Kidney tubule cell (primary cell): ENCODE measurements around the gene SCARF2.

ENCODE experiments used
- DNase-seq: peaks from one replicate; pipeline ENCODE4 v3.0.0-alpha.2; 2018; ENCODE audit warnings: low spot score

Gene SCARF2

GRCh38 chr22:20439556-20439927 lies 1.9 kb upstream of the SCARF2 start:
- DNase-seq, result no peak

GRCh38 chr22:20438678-20439492 lies 1.3 kb upstream of the SCARF2 start:
- no peak for DNase-seq

- DNase-seq, result no peak
Observed at GRCh38 chr22:20438427-20438677, 727 bp upstream of the SCARF2 start.

- DNase-seq, result peak; percentile 9
Observed at GRCh38 chr22:20436768-20437612, 635 bp downstream of the SCARF2 start.

- no peak for DNase-seq
Observed at GRCh38 chr22:20436307-20436767, 1.3 kb downstream of the SCARF2 start.

GRCh38 chr22:20435436-20436306 lies 2.0 kb downstream of the SCARF2 start:
- DNase-seq, result no peak

GRCh38 chr22:20434773-20435172 lies 2.9 kb downstream of the SCARF2 start:
- no peak for DNase-seq

GRCh38 chr22:20434264-20434751 lies 3.3 kb downstream of the SCARF2 start:
- DNase-seq, result no peak

- no peak for DNase-seq
Observed at GRCh38 chr22:20433686-20434241, 3.9 kb downstream of the SCARF2 start.

- no peak for DNase-seq
Observed at GRCh38 chr22:20433191-20433590, 4.4 kb downstream of the SCARF2 start.

- no peak for DNase-seq
Observed at GRCh38 chr22:20432244-20432686, 5.4 kb downstream of the SCARF2 start.

- no peak for DNase-seq
Observed at GRCh38 chr22:20431511-20432192, 6.0 kb downstream of the SCARF2 start.

- peak; percentile 65 for DNase-seq
Observed at GRCh38 chr22:20430720-20431510, 6.7 kb downstream of the SCARF2 start.

- no peak for DNase-seq
Observed at GRCh38 chr22:20430101-20430719, 7.4 kb downstream of the SCARF2 start.

GRCh38 chr22:20429254-20430100 lies 8.1 kb downstream of the SCARF2 start:
- no peak for DNase-seq

- no peak for DNase-seq
Observed at GRCh38 chr22:20428496-20429253, 8.9 kb downstream of the SCARF2 start.

- no peak for DNase-seq
Observed at GRCh38 chr22:20427945-20428417, 9.6 kb downstream of the SCARF2 start.
